ENCODE results near the gene FES.
"Not testable (repeated sequence)": the region's sequence is repeated elsewhere in the genome, so short reads cannot be mapped to it uniquely, and the experiment has no call there.

FES gene

GRCh38 chr15:90866800-90867199, 17.5 kb upstream of the FES start:
- H3K4me3 Mint-ChIP-seq: no peak overlapping the region
- peaks cover 27% of the 10 kb centered on the region for H3K4me1 Mint-ChIP-seq
- H3K36me3 Mint-ChIP-seq: no peaks in the 10 kb centered on the region
- no peak for ATAC-seq (ENCODE audit: low read depth)
- H3K27me3 Mint-ChIP-seq: no peaks in the 10 kb centered on the region
- DNase-seq (ENCODE audit: low spot score in 2 of 2): no peak
- H3K9me3 Mint-ChIP-seq: no peaks in the 10 kb centered on the region
- no peak overlapping the region for H3K27ac Mint-ChIP-seq

DNA sequence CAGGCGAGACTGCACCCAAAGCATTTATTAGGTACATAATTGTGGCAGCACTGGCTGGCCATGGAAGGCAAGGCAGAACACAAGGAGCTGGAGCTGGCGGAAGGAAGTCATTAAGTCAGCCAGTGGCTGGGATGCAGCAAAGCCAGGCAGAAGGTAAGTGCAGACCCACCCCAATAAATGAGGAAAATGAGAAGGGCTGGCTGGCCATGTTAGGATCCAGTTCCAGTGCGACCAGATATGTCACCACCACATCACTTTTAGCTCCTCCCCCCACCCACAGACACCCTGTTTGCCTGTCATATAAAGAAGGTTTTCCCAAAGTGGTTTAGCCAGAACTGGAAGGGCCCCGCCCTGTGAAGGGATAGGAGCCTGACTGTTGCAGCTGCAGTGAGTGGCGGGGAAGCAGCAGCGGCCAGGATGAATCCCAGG, 16.0 kb upstream of the FES start, which contains the start of gene FURIN:
Gene FURIN, plus strand, starts transcription at position 328 of the 429 bp plus-strand sequence. CDS start 7,153 bp downstream, outside the sequence.
- H3K27me3 Mint-ChIP-seq: no peaks in the 10 kb centered on the region
- no peaks in the 10 kb centered on the region for H3K9me3 Mint-ChIP-seq
- H3K4me3 Mint-ChIP-seq: no peak within 1 kb of the TSS
- DNase-seq (ENCODE audit: low spot score in 2 of 2) (no peak), ATAC-seq (ENCODE audit: low read depth) (no peak)
- peak within 1 kb of the TSS; percentile 86 for H3K27ac Mint-ChIP-seq
- no peaks in the 10 kb centered on the region for H3K36me3 Mint-ChIP-seq
- peaks cover 34% of the 10 kb centered on the region for H3K4me1 Mint-ChIP-seq

DNA sequence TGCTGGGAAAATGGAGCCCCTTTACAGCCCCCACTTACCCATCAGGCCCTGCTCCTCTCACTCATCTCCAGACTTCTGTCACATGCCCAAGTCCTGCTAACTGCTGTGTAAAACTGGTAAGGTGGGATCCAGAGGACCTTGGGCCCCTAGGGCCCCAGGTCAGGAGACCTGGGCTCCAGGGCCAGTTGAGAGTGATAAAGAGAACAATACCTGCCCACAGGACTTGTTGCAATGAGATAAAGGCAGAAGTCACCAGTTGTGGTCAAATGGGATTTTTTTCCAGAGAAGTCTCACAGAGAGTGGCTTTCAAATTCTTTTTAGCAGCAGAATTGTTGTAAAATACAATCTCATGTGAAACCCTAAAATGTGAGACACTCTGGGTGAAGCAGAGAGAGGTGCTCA, 15.2 kb upstream of the FES start:
- Mint-ChIP-seq H3K4me1 (peaks cover 27% of the 10 kb centered on the region), H3K27me3 (no peaks in the 10 kb centered on the region), H3K27ac (peak overlapping the region; percentile 86), H3K9me3 (no peaks in the 10 kb centered on the region), H3K36me3 (no peaks in the 10 kb centered on the region), H3K4me3 (no peak overlapping the region)
- no peak for ATAC-seq (ENCODE audit: low read depth)
- no peak for DNase-seq (ENCODE audit: low spot score in 2 of 2)

DNA sequence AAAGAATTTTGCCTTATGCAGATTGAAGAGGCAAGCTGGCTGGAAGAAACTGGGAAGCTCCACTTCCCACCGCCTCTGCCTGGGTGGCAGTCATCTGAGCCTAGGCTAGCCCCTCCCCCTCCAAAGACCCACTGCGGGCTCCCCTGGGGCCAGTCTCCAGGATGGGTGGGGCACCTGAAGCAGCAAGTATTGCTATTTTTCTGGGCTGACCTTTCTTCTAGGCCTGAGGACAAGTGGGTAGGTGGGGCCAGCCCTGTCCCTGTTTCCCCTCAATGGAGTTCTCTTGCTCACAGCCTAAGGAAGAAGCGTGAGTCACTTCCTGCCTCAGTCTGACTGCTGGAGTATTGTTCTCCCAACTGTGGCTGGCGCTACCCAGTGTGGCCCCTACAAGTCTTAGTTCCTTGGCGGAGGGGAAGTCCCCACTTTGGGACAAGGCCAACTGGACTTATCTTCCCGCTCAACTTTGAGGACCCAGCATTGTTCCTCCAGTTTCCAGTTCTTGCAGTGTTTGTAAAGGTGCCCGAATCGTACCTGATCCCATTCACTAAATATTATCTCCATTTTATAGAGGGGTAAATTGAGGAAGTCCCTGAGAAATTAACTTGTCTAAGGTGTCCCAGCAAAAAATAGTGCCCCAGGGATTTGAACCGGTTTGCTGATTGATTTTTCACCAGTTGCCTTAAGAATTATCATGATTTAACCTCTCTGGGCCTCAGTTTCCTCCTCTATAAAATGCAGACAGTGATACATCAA, 14.5 kb upstream of the FES start:
- peak; percentile 36 for ATAC-seq (ENCODE audit: low read depth)
- no peak for DNase-seq (ENCODE audit: low spot score in 2 of 2)
- Mint-ChIP-seq H3K36me3 (no peaks in the 10 kb centered on the region), H3K27me3 (no peaks in the 10 kb centered on the region), H3K27ac (peak overlapping the region; percentile 86), H3K4me1 (peaks cover 27% of the 10 kb centered on the region), H3K9me3 (no peaks in the 10 kb centered on the region), H3K4me3 (peak overlapping the region; percentile 88)

DNA sequence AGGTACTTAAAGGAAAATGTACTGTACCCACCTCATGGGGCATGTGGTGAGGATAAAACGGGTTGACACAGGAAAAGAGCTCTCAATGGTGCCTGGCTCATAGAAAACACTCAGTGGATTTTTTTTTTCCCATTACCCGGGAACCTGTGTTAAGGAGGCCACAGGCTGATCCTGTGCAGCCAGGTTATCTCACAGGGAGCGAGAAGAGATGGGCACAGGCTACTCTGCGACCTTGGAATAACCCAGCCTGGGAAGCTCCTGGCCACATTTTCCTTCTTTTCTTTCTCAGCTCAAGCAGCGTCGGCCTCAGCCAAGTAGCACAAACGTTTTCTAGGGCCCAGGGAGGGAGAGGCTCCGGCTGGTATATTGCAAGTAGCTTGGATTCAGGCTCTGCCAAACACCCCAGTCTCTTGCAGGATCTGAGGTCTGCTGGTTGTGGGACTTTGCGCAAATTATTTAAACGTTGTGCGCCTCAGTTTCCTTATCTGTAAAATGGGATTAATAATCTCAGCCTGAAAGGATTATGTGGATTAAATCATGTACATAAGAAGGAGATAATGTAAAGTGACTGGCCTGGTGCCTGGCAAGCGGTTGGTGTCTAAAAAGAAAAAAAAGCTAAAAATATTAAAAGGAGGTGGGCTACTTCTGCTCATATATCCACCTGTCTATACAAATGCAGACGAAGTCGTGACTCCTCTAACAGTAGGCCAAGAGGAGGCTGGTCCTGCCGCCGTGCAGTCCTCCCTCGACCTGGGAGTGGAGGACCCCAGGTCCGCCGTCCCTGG, 13.8 kb upstream of the FES start:
- no peak for DNase-seq (ENCODE audit: low spot score in 2 of 2)
- Mint-ChIP-seq H3K9me3 (no peaks in the 10 kb centered on the region), H3K36me3 (no peaks in the 10 kb centered on the region), H3K4me3 (peak overlapping the region; percentile 88), H3K27ac (peak overlapping the region; percentile 86), H3K4me1 (peaks cover 28% of the 10 kb centered on the region), H3K27me3 (no peaks in the 10 kb centered on the region)
- peak; percentile 27 for ATAC-seq (ENCODE audit: low read depth)

- Mint-ChIP-seq H3K4me3 (peak overlapping the region; percentile 88), H3K36me3 (peaks cover under 1% of the 10 kb centered on the region), H3K27me3 (no peaks in the 10 kb centered on the region), H3K9me3 (no peaks in the 10 kb centered on the region), H3K4me1 (peaks cover 29% of the 10 kb centered on the region), H3K27ac (peak overlapping the region; percentile 86)
- peak; percentile 51 for ATAC-seq (ENCODE audit: low read depth)
- DNase-seq (ENCODE audit: low spot score in 2 of 2): peak in 1 of 2 donors; percentile 48
Measured at GRCh38 chr15:90871139-90871715, 13.1 kb upstream of the FES start.

- Mint-ChIP-seq H3K4me3 (peak overlapping the region; percentile 89), H3K9me3 (no peaks in the 10 kb centered on the region), H3K27ac (peak overlapping the region; percentile 67), H3K4me1 (peaks cover 29% of the 10 kb centered on the region), H3K27me3 (no peaks in the 10 kb centered on the region), H3K36me3 (peaks cover 7% of the 10 kb centered on the region)
- peak; percentile 33 for ATAC-seq (ENCODE audit: low read depth)
- no peak for DNase-seq (ENCODE audit: low spot score in 2 of 2)
Measured at GRCh38 chr15:90871716-90872485, 12.4 kb upstream of the FES start.

DNA sequence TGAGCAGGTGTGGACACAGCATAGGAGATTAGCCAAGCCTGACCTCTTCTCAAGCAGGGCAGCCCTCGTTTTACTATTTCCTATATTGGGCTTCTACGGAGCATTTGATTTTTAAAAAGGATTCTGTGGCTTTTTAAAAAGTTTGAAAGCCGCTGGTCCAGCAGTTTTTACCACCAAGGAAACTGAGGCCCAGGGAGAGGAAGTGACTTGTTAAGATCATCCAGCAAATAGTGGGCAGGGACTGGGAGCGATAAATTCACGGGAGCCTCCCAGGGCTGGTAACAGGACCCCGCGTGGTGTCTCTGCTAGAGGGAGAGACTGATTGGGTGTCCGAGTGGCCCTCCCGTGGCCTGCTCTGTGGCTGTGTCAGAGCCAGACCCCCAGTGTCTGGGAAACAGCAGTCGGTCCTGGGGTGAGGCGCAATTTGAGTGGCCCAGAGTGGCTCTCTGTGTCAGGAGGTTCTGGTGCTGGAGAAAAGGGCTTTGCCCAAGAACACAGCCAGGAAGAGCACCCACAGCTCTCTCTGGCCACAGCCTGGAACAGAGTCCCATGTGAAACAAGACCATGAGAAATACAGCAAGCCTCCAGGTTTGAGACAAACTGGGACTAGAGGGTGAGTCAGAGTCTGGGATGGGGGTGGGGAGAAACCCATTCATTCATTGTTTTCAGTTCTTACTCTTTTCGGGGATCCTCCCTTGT, 11.7 kb upstream of the FES start:
- Mint-ChIP-seq H3K27me3 (no peaks in the 10 kb centered on the region), H3K27ac (peak overlapping the region; percentile 67), H3K9me3 (no peaks in the 10 kb centered on the region), H3K4me1 (peaks cover 29% of the 10 kb centered on the region), H3K36me3 (peaks cover 14% of the 10 kb centered on the region), H3K4me3 (peak overlapping the region; percentile 89)
- peak; percentile 21 for ATAC-seq (ENCODE audit: low read depth)
- no peak for DNase-seq (ENCODE audit: low spot score in 2 of 2)

GRCh38 chr15:90873488-90873997, 10.8 kb upstream of the FES start:
- H3K9me3 Mint-ChIP-seq: no peaks in the 10 kb centered on the region
- H3K27ac Mint-ChIP-seq: no peak overlapping the region
- H3K36me3 Mint-ChIP-seq: peaks cover 16% of the 10 kb centered on the region
- ATAC-seq (ENCODE audit: low read depth) (no peak), DNase-seq (ENCODE audit: low spot score in 2 of 2) (no peak)
- H3K4me1 Mint-ChIP-seq: peaks cover 29% of the 10 kb centered on the region
- peak overlapping the region; percentile 24 for H3K4me3 Mint-ChIP-seq
- H3K27me3 Mint-ChIP-seq: no peaks in the 10 kb centered on the region

- H3K27ac Mint-ChIP-seq: no peak overlapping the region
- no peak for ATAC-seq (ENCODE audit: low read depth)
- no peaks in the 10 kb centered on the region for H3K27me3 Mint-ChIP-seq
- H3K9me3 Mint-ChIP-seq: no peaks in the 10 kb centered on the region
- H3K36me3 Mint-ChIP-seq: peaks cover 16% of the 10 kb centered on the region
- peaks cover 28% of the 10 kb centered on the region for H3K4me1 Mint-ChIP-seq
- DNase-seq (ENCODE audit: low spot score in 2 of 2): no peak
- no peak overlapping the region for H3K4me3 Mint-ChIP-seq
Measured at GRCh38 chr15:90873998-90874605, 10.2 kb upstream of the FES start.

GRCh38 chr15:90874986-90875385, 9.3 kb upstream of the FES start:
- Mint-ChIP-seq H3K36me3 (peaks cover 23% of the 10 kb centered on the region), H3K4me1 (peaks cover 20% of the 10 kb centered on the region)
- not testable (repeated sequence) for H3K9me3 Mint-ChIP-seq; H3K27ac Mint-ChIP-seq; H3K27me3 Mint-ChIP-seq; DNase-seq (ENCODE audit: low spot score in 2 of 2); ATAC-seq (ENCODE audit: low read depth); H3K4me3 Mint-ChIP-seq

GRCh38 chr15:90875549-90875981, 8.7 kb upstream of the FES start:
- Mint-ChIP-seq H3K27ac (no peak overlapping the region), H3K9me3 (no peaks in the 10 kb centered on the region), H3K36me3 (peaks cover 25% of the 10 kb centered on the region), H3K27me3 (no peaks in the 10 kb centered on the region), H3K4me1 (peaks cover 14% of the 10 kb centered on the region), H3K4me3 (no peak overlapping the region)
- ATAC-seq (ENCODE audit: low read depth): no peak
- no peak for DNase-seq (ENCODE audit: low spot score in 2 of 2)

- ATAC-seq (ENCODE audit: low read depth) (no peak), DNase-seq (ENCODE audit: low spot score in 2 of 2) (no peak)
- Mint-ChIP-seq H3K4me3 (no peak overlapping the region), H3K27me3 (no peaks in the 10 kb centered on the region), H3K9me3 (no peaks in the 10 kb centered on the region), H3K4me1 (peaks cover 11% of the 10 kb centered on the region), H3K27ac (no peak overlapping the region), H3K36me3 (peaks cover 25% of the 10 kb centered on the region)
Measured at GRCh38 chr15:90876046-90876445, 8.3 kb upstream of the FES start.
